ENCODE results near the gene NRCAM. TPM values are rescaled to one million over a fixed set of nuclear protein-coding genes. Genes with fewer than 3 reads are reported as not detected.

Gene NRCAM
- total and polyA plus RNA-seq, 2 donors (not counting 1 experiment from before 2014, with no cell fraction given) = 0.75 to 4.6 TPM

GRCh38 chr7:108296911-108297310 is 159.3 kb downstream of the NRCAM start:
- no peaks in the 10 kb centered on the region for H3K27me3 Mint-ChIP-seq
- H3K9me3 Mint-ChIP-seq (ENCODE audit: insufficient read depth) = no peaks in the 10 kb centered on the region
- no peak overlapping the region for H3K9ac ChIP-seq (ENCODE audit: low read length)
- ChIA-PET POLR2A (no interaction called here), CTCF (no interaction called here)
- TF ChIP-seq EZH2 (IDR thresholded peaks at IDR 0.05; ENCODE audit: borderline replicate concordance, insufficient read depth, low read depth, low read length, poor library complexity, severe bottlenecking) (no peak), CTCF (IDR thresholded peaks at IDR 0.05) (no peak)
- DNase-seq = no peak
- no peak overlapping the region for H3K4me3 Mint-ChIP-seq
- no peaks in the 10 kb centered on the region for H3K9me3 ChIP-seq (ENCODE audit: control extremely low read depth in 1 of 3, control insufficient read depth in 2 of 3, insufficient read depth in 1 of 3, low read length in 2 of 3)
- H3K4me2 ChIP-seq (replicated peaks; ENCODE audit: low read depth, low read length, poor library complexity, severe bottlenecking) = no peak overlapping the region
- intact Hi-C loops (cut with micrococcal nuclease) = no loop called here
- H3K4me1 ChIP-seq (ENCODE audit: control insufficient read depth in 2 of 2, insufficient read depth in 2 of 2, low read length in 2 of 2) = peaks cover 9 to 10% of the 10 kb centered on the region in 2 donors
- no peak overlapping the region for H3K27ac ChIP-seq (ENCODE audit: low read length in 2 of 2)
- peaks cover 18% of the 10 kb centered on the region for H3K4me1 Mint-ChIP-seq
- no peak overlapping the region for H3K4me3 ChIP-seq (ENCODE audit: control extremely low read depth in 1 of 5, extremely low read depth in 1 of 5, insufficient read depth in 1 of 5, low read depth in 2 of 5, low read length in 4 of 5)
- H2AFZ ChIP-seq (ENCODE audit: insufficient read depth, low read depth, low read length, poor library complexity, severe bottlenecking) = no peak overlapping the region
- no peak overlapping the region for H3K27ac Mint-ChIP-seq
- no peaks in the 10 kb centered on the region for H3K27me3 ChIP-seq (replicated peaks in 1 of 4; ENCODE audit: control extremely low read depth in 1 of 4, control insufficient read depth in 3 of 4, insufficient read depth in 4 of 4, low read length in 3 of 4)
- ATAC-seq (ENCODE audit: low read depth) = no peak
- no peaks in the 10 kb centered on the region for H3K79me2 ChIP-seq (ENCODE audit: control insufficient read depth, insufficient read depth, low read length)
- no peaks in the 10 kb centered on the region for H4K20me1 ChIP-seq (ENCODE audit: control insufficient read depth, insufficient read depth, low read length, poor library complexity, severe bottlenecking)
- no CpG with 5 or more reads among the region's 3 CpGs for WGBS (ENCODE audit: insufficient coverage)
- H3K36me3 ChIP-seq (replicated peaks in 1 of 2; ENCODE audit: control extremely low read depth in 1 of 2, control insufficient read depth in 1 of 2, extremely low read depth in 1 of 2, insufficient read depth in 2 of 2, low read length in 1 of 2) = no peaks in the 10 kb centered on the region

GRCh38 chr7:108294595-108294994 is 161.6 kb downstream of the NRCAM start:
- no peak for TF ChIP-seq EZH2 (IDR thresholded peaks at IDR 0.05; ENCODE audit: borderline replicate concordance, insufficient read depth, low read depth, low read length, poor library complexity, severe bottlenecking)
- TF ChIP-seq CTCF (IDR thresholded peaks at IDR 0.05) = no peak
- H3K9me3 Mint-ChIP-seq (ENCODE audit: insufficient read depth) = no peaks in the 10 kb centered on the region
- no peak overlapping the region for H3K4me3 ChIP-seq (ENCODE audit: control extremely low read depth in 1 of 5, extremely low read depth in 1 of 5, insufficient read depth in 1 of 5, low read depth in 2 of 5, low read length in 4 of 5)
- no peaks in the 10 kb centered on the region for H3K27me3 ChIP-seq (replicated peaks in 1 of 4; ENCODE audit: control extremely low read depth in 1 of 4, control insufficient read depth in 3 of 4, insufficient read depth in 4 of 4, low read length in 3 of 4)
- H3K4me3 Mint-ChIP-seq = peak overlapping the region; percentile 3
- peak overlapping the region; percentile 7 for H3K27ac Mint-ChIP-seq
- no peaks in the 10 kb centered on the region for H3K9me3 ChIP-seq (ENCODE audit: control extremely low read depth in 1 of 3, control insufficient read depth in 2 of 3, insufficient read depth in 1 of 3, low read length in 2 of 3)
- peak overlapping the region; percentile 3 for H3K4me2 ChIP-seq (replicated peaks; ENCODE audit: low read depth, low read length, poor library complexity, severe bottlenecking)
- ChIA-PET CTCF (interaction anchor here (0.7 kb wide), 1 partner anchor 160 kb away, joined by 4 read pairs; no protein-coding TSS in a partner anchor), POLR2A (no interaction called here)
- WGBS (ENCODE audit: insufficient coverage) = 0% methylated on average over 3 of the region's 4 CpGs
- H3K27me3 Mint-ChIP-seq = no peaks in the 10 kb centered on the region
- H3K27ac ChIP-seq (ENCODE audit: low read length in 2 of 2) = no peak overlapping the region
- ATAC-seq (ENCODE audit: low read depth) (peak; percentile 97), DNase-seq (peak; percentile 68)
- no peak overlapping the region for H2AFZ ChIP-seq (ENCODE audit: insufficient read depth, low read depth, low read length, poor library complexity, severe bottlenecking)
- H3K79me2 ChIP-seq (ENCODE audit: control insufficient read depth, insufficient read depth, low read length) = no peaks in the 10 kb centered on the region
- peaks cover 18% of the 10 kb centered on the region for H3K4me1 Mint-ChIP-seq
- peaks cover 9 to 10% of the 10 kb centered on the region in 2 donors for H3K4me1 ChIP-seq (ENCODE audit: control insufficient read depth in 2 of 2, insufficient read depth in 2 of 2, low read length in 2 of 2)
- intact Hi-C loops (cut with micrococcal nuclease) = no loop called here
- H4K20me1 ChIP-seq (ENCODE audit: control insufficient read depth, insufficient read depth, low read length, poor library complexity, severe bottlenecking) = no peaks in the 10 kb centered on the region
- no peaks in the 10 kb centered on the region for H3K36me3 ChIP-seq (replicated peaks in 1 of 2; ENCODE audit: control extremely low read depth in 1 of 2, control insufficient read depth in 1 of 2, extremely low read depth in 1 of 2, insufficient read depth in 2 of 2, low read length in 1 of 2)
- H3K9ac ChIP-seq (ENCODE audit: low read length) = no peak overlapping the region

Data from B cell (primary cell).